ENCODE data around the gene FRS2. TPM values are rescaled to one million over a fixed set of nuclear protein-coding genes. Genes with fewer than 3 reads are reported as not detected.

Gene FRS2
- total RNA-seq, 5 donors from 2014 or later (not counting 1 experiment from before 2014, with no cell fraction given) = 22.0 to 30.2 (median 26.2) TPM

- Mint-ChIP-seq H3K36me3 (peaks cover 10% of the 10 kb centered on the region), H3K9me3 (peaks cover 5 to 7% (median 6%) of the 10 kb centered on the region in 3 donors), H3K27ac (no peak overlapping the region), H3K4me1 (peaks cover 51 to 58% (median 57%) of the 10 kb centered on the region in 3 donors), H3K4me3 (no peak overlapping the region), H3K27me3 (no peaks in the 10 kb centered on the region)
- no peaks in the 10 kb centered on the region for H3K9me3 ChIP-seq
- DNase-seq = no peak
- ChIA-PET POLR2A (no interaction called here), CTCF (interaction anchor here in 1 of 2 donors (1.1 kb wide), 1 partner anchor 10 kb away, joined by 3 read pairs; no protein-coding TSS in a partner anchor)
- no peaks in the 10 kb centered on the region for H3K27me3 ChIP-seq (replicated peaks in 1 of 2; ENCODE audit: control insufficient read depth in 2 of 2, extremely low read depth in 1 of 2, insufficient read depth in 2 of 2, low read length in 1 of 2)
- no peak overlapping the region for H3K4me3 ChIP-seq (ENCODE audit: control insufficient read depth in 1 of 2, extremely low read depth in 1 of 2, low read length in 1 of 2)
- H3K36me3 ChIP-seq (ENCODE audit: control insufficient read depth in 2 of 2, extremely low read depth in 1 of 2, insufficient read depth in 1 of 2, low read length in 1 of 2) = no peaks in the 10 kb centered on the region
- no peak for ATAC-seq (replicated peaks in 1 of 4)
- H3K4me1 ChIP-seq (ENCODE audit: control insufficient read depth in 1 of 2, extremely low read depth in 1 of 2, insufficient read depth in 2 of 2, low read length in 2 of 2) = peaks cover 3 to 8% of the 10 kb centered on the region in 2 experiments
- no CpG with 5 or more reads among the region's 2 CpGs for WGBS (ENCODE audit: insufficient coverage)
- H3K27ac ChIP-seq (ENCODE audit: low read length) = no peak overlapping the region
Observed at GRCh38 chr12:69516950-69517349, 46.8 kb downstream of the FRS2 start.

DNA sequence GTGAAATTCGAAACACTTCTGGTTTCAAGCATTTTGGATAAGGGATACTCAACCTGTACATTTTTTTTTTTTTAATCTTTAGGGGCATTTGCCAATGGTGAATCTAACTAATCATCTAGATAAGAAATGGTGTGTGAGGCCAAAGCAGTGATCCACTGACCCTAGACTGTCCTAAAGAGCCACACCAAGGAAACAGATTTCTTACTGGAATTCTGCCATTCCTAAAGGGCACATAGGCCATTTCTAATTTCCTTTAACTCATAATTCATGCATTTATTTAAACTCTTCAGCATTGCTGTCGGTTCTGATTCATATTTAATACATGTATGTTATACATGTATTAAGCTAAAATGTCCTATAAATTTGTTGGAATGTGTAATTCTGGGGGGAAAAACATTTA, 47.2 kb downstream of the FRS2 start:
- Histone ChIP-seq H3K27ac (ENCODE audit: low read length) (no peak overlapping the region), H3K4me3 (ENCODE audit: control insufficient read depth in 1 of 2, extremely low read depth in 1 of 2, low read length in 1 of 2) (no peak overlapping the region), H3K27me3 (replicated peaks in 1 of 2; ENCODE audit: control insufficient read depth in 2 of 2, extremely low read depth in 1 of 2, insufficient read depth in 2 of 2, low read length in 1 of 2) (no peaks in the 10 kb centered on the region), H3K36me3 (ENCODE audit: control insufficient read depth in 2 of 2, extremely low read depth in 1 of 2, insufficient read depth in 1 of 2, low read length in 1 of 2) (no peaks in the 10 kb centered on the region), H3K9me3 (no peaks in the 10 kb centered on the region), H3K4me1 (ENCODE audit: control insufficient read depth in 1 of 2, extremely low read depth in 1 of 2, insufficient read depth in 2 of 2, low read length in 2 of 2) (peaks cover 0 to 8% of the 10 kb centered on the region in 2 experiments)
- Mint-ChIP-seq H3K4me3 (no peak overlapping the region), H3K4me1 (peaks cover 47 to 54% (median 53%) of the 10 kb centered on the region in 3 donors), H3K27me3 (no peaks in the 10 kb centered on the region), H3K27ac (no peak overlapping the region), H3K36me3 (peaks cover 13% of the 10 kb centered on the region), H3K9me3 (peaks cover 10 to 12% (median 11%) of the 10 kb centered on the region in 3 donors)
- no CpG with 5 or more reads among the region's 2 CpGs for WGBS (ENCODE audit: insufficient coverage)
- ATAC-seq (replicated peaks in 1 of 4) = no peak
- POLR2A ChIA-PET = no interaction called here
- CTCF ChIA-PET = no interaction called here
- no peak for DNase-seq

- 77% methylated on average over 2 of the region's 7 CpGs for WGBS (ENCODE audit: insufficient coverage)
- ATAC-seq (replicated peaks in 1 of 4) = no peak
- POLR2A ChIA-PET = no interaction called here
- no peak overlapping the region for H3K27ac Mint-ChIP-seq
- H3K4me3 ChIP-seq (ENCODE audit: control insufficient read depth in 1 of 2, extremely low read depth in 1 of 2, low read length in 1 of 2) = no peak overlapping the region
- peaks cover 47 to 55% (median 49%) of the 10 kb centered on the region in 3 donors for H3K4me1 Mint-ChIP-seq
- H3K9me3 ChIP-seq = no peaks in the 10 kb centered on the region
- no peak overlapping the region for H3K4me3 Mint-ChIP-seq
- H3K27ac ChIP-seq (ENCODE audit: low read length) = no peak overlapping the region
- peaks cover 0 to 11% of the 10 kb centered on the region in 2 experiments for H3K4me1 ChIP-seq (ENCODE audit: control insufficient read depth in 1 of 2, extremely low read depth in 1 of 2, insufficient read depth in 2 of 2, low read length in 2 of 2)
- no peaks in the 10 kb centered on the region for H3K27me3 Mint-ChIP-seq
- H3K9me3 Mint-ChIP-seq = peaks cover 17 to 22% (median 19%) of the 10 kb centered on the region in 3 donors
- DNase-seq = no peak
- peaks cover 28% of the 10 kb centered on the region for H3K36me3 Mint-ChIP-seq
- H3K36me3 ChIP-seq (ENCODE audit: control insufficient read depth in 2 of 2, extremely low read depth in 1 of 2, insufficient read depth in 1 of 2, low read length in 1 of 2) = no peaks in the 10 kb centered on the region
- CTCF ChIA-PET = no interaction called here
- no peaks in the 10 kb centered on the region for H3K27me3 ChIP-seq (replicated peaks in 1 of 2; ENCODE audit: control insufficient read depth in 2 of 2, extremely low read depth in 1 of 2, insufficient read depth in 2 of 2, low read length in 1 of 2)
Observed at GRCh38 chr12:69519871-69520270, 49.7 kb downstream of the FRS2 start.

GRCh38 chr12:69523433-69524330, 53.5 kb downstream of the FRS2 start:
- ChIA-PET CTCF (no interaction called here), POLR2A (no interaction called here)
- DNase-seq = no peak
- peaks cover 2 to 11% of the 10 kb centered on the region in 2 experiments for H3K4me1 ChIP-seq (ENCODE audit: control insufficient read depth in 1 of 2, extremely low read depth in 1 of 2, insufficient read depth in 2 of 2, low read length in 2 of 2)
- no peaks in the 10 kb centered on the region for H3K9me3 ChIP-seq
- no peak overlapping the region for H3K27ac ChIP-seq (ENCODE audit: low read length)
- Mint-ChIP-seq H3K4me1 (peaks cover 54 to 63% (median 55%) of the 10 kb centered on the region in 3 donors), H3K27ac (no peak overlapping the region), H3K9me3 (peaks cover 17 to 22% (median 19%) of the 10 kb centered on the region in 3 donors), H3K27me3 (no peaks in the 10 kb centered on the region), H3K4me3 (no peak overlapping the region), H3K36me3 (peaks cover 26% of the 10 kb centered on the region)
- no peak for ATAC-seq (replicated peaks in 1 of 4)
- 96% methylated on average over 10 of the region's 11 CpGs for WGBS (ENCODE audit: insufficient coverage)
- no peak overlapping the region for H3K4me3 ChIP-seq (ENCODE audit: control insufficient read depth in 1 of 2, extremely low read depth in 1 of 2, low read length in 1 of 2)
- H3K36me3 ChIP-seq (ENCODE audit: control insufficient read depth in 2 of 2, extremely low read depth in 1 of 2, insufficient read depth in 1 of 2, low read length in 1 of 2) = no peaks in the 10 kb centered on the region
- no peaks in the 10 kb centered on the region for H3K27me3 ChIP-seq (replicated peaks in 1 of 2; ENCODE audit: control insufficient read depth in 2 of 2, extremely low read depth in 1 of 2, insufficient read depth in 2 of 2, low read length in 1 of 2)

DNA sequence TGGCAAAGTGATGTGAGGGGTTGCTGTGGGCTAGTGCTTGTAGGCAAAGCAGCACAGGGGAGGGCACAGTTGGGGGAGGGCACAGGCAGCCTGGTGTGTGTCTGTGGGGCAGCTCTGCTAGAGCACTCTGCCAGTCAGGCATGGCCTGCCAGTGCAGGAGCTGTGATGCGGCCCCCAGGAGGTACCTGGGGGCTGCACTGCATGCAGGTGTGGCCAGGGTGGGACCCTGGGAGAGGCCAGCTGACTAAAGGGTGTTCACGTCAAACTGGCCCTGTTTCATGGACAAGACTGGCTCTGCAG, 54.1 kb downstream of the FRS2 start:
- Mint-ChIP-seq H3K4me1 (peaks cover 58 to 66% (median 59%) of the 10 kb centered on the region in 3 donors), H3K9me3 (peaks cover 17 to 22% (median 19%) of the 10 kb centered on the region in 3 donors), H3K27me3 (no peaks in the 10 kb centered on the region), H3K36me3 (peaks cover 31% of the 10 kb centered on the region), H3K4me3 (no peak overlapping the region), H3K27ac (no peak overlapping the region)
- ATAC-seq (replicated peaks in 1 of 4) (no peak), DNase-seq (no peak)
- ChIA-PET CTCF (no interaction called here), POLR2A (interaction anchor here in 1 of 2 donors (0.7 kb wide), 1 partner anchor 413 kb away, joined by 6 read pairs; no protein-coding TSS in a partner anchor)
- peaks cover 2 to 11% of the 10 kb centered on the region in 2 experiments for H3K4me1 ChIP-seq (ENCODE audit: control insufficient read depth in 1 of 2, extremely low read depth in 1 of 2, insufficient read depth in 2 of 2, low read length in 2 of 2)
- H3K27ac ChIP-seq (ENCODE audit: low read length) = no peak overlapping the region
- H3K4me3 ChIP-seq (ENCODE audit: control insufficient read depth in 1 of 2, extremely low read depth in 1 of 2, low read length in 1 of 2) = no peak overlapping the region
- H3K36me3 ChIP-seq (ENCODE audit: control insufficient read depth in 2 of 2, extremely low read depth in 1 of 2, insufficient read depth in 1 of 2, low read length in 1 of 2) = no peaks in the 10 kb centered on the region
- no peaks in the 10 kb centered on the region for H3K27me3 ChIP-seq (replicated peaks in 1 of 2; ENCODE audit: control insufficient read depth in 2 of 2, extremely low read depth in 1 of 2, insufficient read depth in 2 of 2, low read length in 1 of 2)
- no peaks in the 10 kb centered on the region for H3K9me3 ChIP-seq
- 91% methylated on average over 2 of the region's 2 CpGs for WGBS (ENCODE audit: insufficient coverage)

- Histone ChIP-seq H3K4me1 (ENCODE audit: control insufficient read depth in 1 of 2, extremely low read depth in 1 of 2, insufficient read depth in 2 of 2, low read length in 2 of 2) (peaks cover 2 to 11% of the 10 kb centered on the region in 2 experiments), H3K27ac (ENCODE audit: low read length) (no peak overlapping the region), H3K9me3 (no peaks in the 10 kb centered on the region), H3K27me3 (replicated peaks in 1 of 2; ENCODE audit: control insufficient read depth in 2 of 2, extremely low read depth in 1 of 2, insufficient read depth in 2 of 2, low read length in 1 of 2) (no peaks in the 10 kb centered on the region), H3K4me3 (ENCODE audit: control insufficient read depth in 1 of 2, extremely low read depth in 1 of 2, low read length in 1 of 2) (no peak overlapping the region), H3K36me3 (ENCODE audit: control insufficient read depth in 2 of 2, extremely low read depth in 1 of 2, insufficient read depth in 1 of 2, low read length in 1 of 2) (no peaks in the 10 kb centered on the region)
- no peaks in the 10 kb centered on the region for H3K27me3 Mint-ChIP-seq
- DNase-seq (no peak), ATAC-seq (replicated peaks in 1 of 4) (no peak)
- peaks cover 25% of the 10 kb centered on the region for H3K36me3 Mint-ChIP-seq
- no peak overlapping the region for H3K27ac Mint-ChIP-seq
- ChIA-PET POLR2A (interaction anchor here (0.6 to 0.7 kb wide), 2 partner anchors 56 to 413 kb away, joined by 4 to 6 read pairs; no protein-coding TSS in a partner anchor), CTCF (no interaction called here)
- peaks cover 53 to 60% (median 54%) of the 10 kb centered on the region in 3 donors for H3K4me1 Mint-ChIP-seq
- H3K4me3 Mint-ChIP-seq = no peak overlapping the region
- WGBS (ENCODE audit: insufficient coverage) = 90% methylated on average over 2 of the region's 2 CpGs
- H3K9me3 Mint-ChIP-seq = peaks cover 17 to 22% (median 19%) of the 10 kb centered on the region in 3 donors
Observed at GRCh38 chr12:69524755-69525469, 54.7 kb downstream of the FRS2 start.

Measured in T-cell (primary cell).